Lower leg skin (tissue), 3 donors: Measurements from ENCODE around the gene TRAPPC6A.

Experiments used
- POLR2A ChIP-seq, 2 donors: fragments of 450-650 bp; IDR thresholded peaks; one replicate each; pipeline ENCODE4 v1.6.1; 2016 to 2017; ENCODE audit warnings: antibody characterized with exemption in 2 of 2, mild to moderate bottlenecking in 1 of 2, moderate library complexity in 1 of 2
- TF ChIP-seq, protein P1 (sequence below), 3 donors: fragments of 450-650 bp; IDR thresholded peaks; one replicate each; pipeline ENCODE4 v1.5.1; 2016; ENCODE audit warnings: antibody characterized with exemption in 3 of 3, mild to moderate bottlenecking in 3 of 3, moderate library complexity in 2 of 3

DNA sequence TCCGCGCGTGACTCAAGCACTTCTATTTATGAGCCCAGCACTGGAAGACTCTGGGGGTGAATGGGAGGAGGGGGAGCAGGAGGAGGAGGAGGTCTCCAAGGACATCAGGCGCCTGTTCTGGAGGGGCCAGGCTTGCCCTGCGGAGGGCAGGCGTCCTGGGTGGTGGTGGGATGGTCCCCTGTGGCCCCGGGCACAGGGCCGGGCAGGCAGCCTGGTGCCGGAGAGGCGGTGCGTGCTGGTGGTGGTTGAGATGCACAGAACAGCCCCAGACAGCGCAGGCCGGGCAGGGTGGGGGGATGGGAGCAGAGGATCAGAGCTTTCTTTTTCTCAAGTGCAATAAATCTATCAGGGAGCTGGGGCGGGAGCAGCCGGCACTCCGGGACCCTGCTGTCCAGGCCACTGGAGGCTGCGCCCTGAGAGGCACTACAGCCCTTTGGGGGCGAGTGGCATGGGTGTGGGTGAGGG, 31.3 kb downstream of the TRAPPC6A start:
- TF ChIP-seq, protein P1, sequence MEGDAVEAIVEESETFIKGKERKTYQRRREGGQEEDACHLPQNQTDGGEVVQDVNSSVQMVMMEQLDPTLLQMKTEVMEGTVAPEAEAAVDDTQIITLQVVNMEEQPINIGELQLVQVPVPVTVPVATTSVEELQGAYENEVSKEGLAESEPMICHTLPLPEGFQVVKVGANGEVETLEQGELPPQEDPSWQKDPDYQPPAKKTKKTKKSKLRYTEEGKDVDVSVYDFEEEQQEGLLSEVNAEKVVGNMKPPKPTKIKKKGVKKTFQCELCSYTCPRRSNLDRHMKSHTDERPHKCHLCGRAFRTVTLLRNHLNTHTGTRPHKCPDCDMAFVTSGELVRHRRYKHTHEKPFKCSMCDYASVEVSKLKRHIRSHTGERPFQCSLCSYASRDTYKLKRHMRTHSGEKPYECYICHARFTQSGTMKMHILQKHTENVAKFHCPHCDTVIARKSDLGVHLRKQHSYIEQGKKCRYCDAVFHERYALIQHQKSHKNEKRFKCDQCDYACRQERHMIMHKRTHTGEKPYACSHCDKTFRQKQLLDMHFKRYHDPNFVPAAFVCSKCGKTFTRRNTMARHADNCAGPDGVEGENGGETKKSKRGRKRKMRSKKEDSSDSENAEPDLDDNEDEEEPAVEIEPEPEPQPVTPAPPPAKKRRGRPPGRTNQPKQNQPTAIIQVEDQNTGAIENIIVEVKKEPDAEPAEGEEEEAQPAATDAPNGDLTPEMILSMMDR (IDR thresholded peaks at IDR 0.05): no peak
- no peak for TF ChIP-seq POLR2A (IDR thresholded peaks at IDR 0.05)
